ENCODE data around the gene PARD3. TPM values are rescaled to one million over a fixed set of nuclear protein-coding genes. Genes with fewer than 3 reads are reported as not detected.

The PARD3 gene
- total RNA-seq, 1 donor from 2014 or later: 37.2 TPM

- Mint-ChIP-seq H3K9me3 (ENCODE audit: unreplicated experiment) (no peaks in the 10 kb centered on the region), H3K36me3 (ENCODE audit: unreplicated experiment) (no peaks in the 10 kb centered on the region), H3K4me1 (ENCODE audit: unreplicated experiment) (peaks cover 65% of the 10 kb centered on the region), H3K4me3 (ENCODE audit: unreplicated experiment) (no peak overlapping the region), H3K27ac (ENCODE audit: unreplicated experiment) (peak overlapping the region; percentile 95), H3K27me3 (ENCODE audit: unreplicated experiment) (no peaks in the 10 kb centered on the region)
- no peak for TF ChIP-seq CTCF (IDR thresholded peaks at IDR 0.05)
- no peak for DNase-seq (ENCODE audit: extremely low spot score, unreplicated experiment)
These were observed 517.4 kb downstream of the PARD3 start for GRCh38 chr10:34297541-34298345.

- Mint-ChIP-seq H3K9me3 (ENCODE audit: unreplicated experiment) (no peaks in the 10 kb centered on the region), H3K4me1 (ENCODE audit: unreplicated experiment) (peaks cover 76% of the 10 kb centered on the region), H3K4me3 (ENCODE audit: unreplicated experiment) (no peak overlapping the region), H3K36me3 (ENCODE audit: unreplicated experiment) (no peaks in the 10 kb centered on the region), H3K27ac (ENCODE audit: unreplicated experiment) (peak overlapping the region; percentile 84), H3K27me3 (ENCODE audit: unreplicated experiment) (no peaks in the 10 kb centered on the region)
- no peak for DNase-seq (ENCODE audit: extremely low spot score, unreplicated experiment)
- no peak for TF ChIP-seq CTCF (IDR thresholded peaks at IDR 0.05)
These were observed 520.0 kb downstream of the PARD3 start for GRCh38 chr10:34295142-34295548.

- Mint-ChIP-seq H3K4me3 (ENCODE audit: unreplicated experiment) (no peak overlapping the region), H3K9me3 (ENCODE audit: unreplicated experiment) (no peaks in the 10 kb centered on the region), H3K4me1 (ENCODE audit: unreplicated experiment) (peaks cover 70% of the 10 kb centered on the region), H3K27ac (ENCODE audit: unreplicated experiment) (no peak overlapping the region), H3K36me3 (ENCODE audit: unreplicated experiment) (no peaks in the 10 kb centered on the region), H3K27me3 (ENCODE audit: unreplicated experiment) (no peaks in the 10 kb centered on the region)
- no peak for TF ChIP-seq CTCF (IDR thresholded peaks at IDR 0.05)
- DNase-seq (ENCODE audit: extremely low spot score, unreplicated experiment): no peak
These were observed 521.0 kb downstream of the PARD3 start for GRCh38 chr10:34294137-34294536.

- no peaks in the 10 kb centered on the region for H3K9me3 Mint-ChIP-seq (ENCODE audit: unreplicated experiment)
- peaks cover 2% of the 10 kb centered on the region for H3K36me3 Mint-ChIP-seq (ENCODE audit: unreplicated experiment)
- no peak for TF ChIP-seq CTCF (IDR thresholded peaks at IDR 0.05)
- no peak overlapping the region for H3K4me3 Mint-ChIP-seq (ENCODE audit: unreplicated experiment)
- no peak overlapping the region for H3K27ac Mint-ChIP-seq (ENCODE audit: unreplicated experiment)
- no peak for DNase-seq (ENCODE audit: extremely low spot score, unreplicated experiment)
- H3K27me3 Mint-ChIP-seq (ENCODE audit: unreplicated experiment): no peaks in the 10 kb centered on the region
- H3K4me1 Mint-ChIP-seq (ENCODE audit: unreplicated experiment): peaks cover 55% of the 10 kb centered on the region
These were observed 522.4 kb downstream of the PARD3 start for GRCh38 chr10:34292675-34293074.

GRCh38 chr10:34292194-34292565, 522.9 kb downstream of the PARD3 start:
- H3K4me3 Mint-ChIP-seq (ENCODE audit: unreplicated experiment): no peak overlapping the region
- peak overlapping the region; percentile 65 for H3K27ac Mint-ChIP-seq (ENCODE audit: unreplicated experiment)
- no peak for DNase-seq (ENCODE audit: extremely low spot score, unreplicated experiment)

More at GRCh38 chr10:34292194-34292565, 522.9 kb downstream of the PARD3 start:
- peaks cover 52% of the 10 kb centered on the region for H3K4me1 Mint-ChIP-seq (ENCODE audit: unreplicated experiment)
- TF ChIP-seq CTCF (IDR thresholded peaks at IDR 0.05): no peak
- peaks cover 2% of the 10 kb centered on the region for H3K36me3 Mint-ChIP-seq (ENCODE audit: unreplicated experiment)
- H3K27me3 Mint-ChIP-seq (ENCODE audit: unreplicated experiment): no peaks in the 10 kb centered on the region
- H3K9me3 Mint-ChIP-seq (ENCODE audit: unreplicated experiment): no peaks in the 10 kb centered on the region
